22Rv1 (cell line): Measurements from ENCODE around the gene PLEKHA6.

Experiments
- ZFX ChIP-seq: fragments of 450-650 bp; IDR thresholded peaks from 2 replicates; pipeline ENCODE4 v1.6.1; 2017; ENCODE audit warnings: antibody characterized with exemption, borderline replicate concordance
- TF ChIP-seq, protein P1 (sequence below): fragments of 450-650 bp; IDR thresholded peaks from 2 replicates; pipeline ENCODE4 v1.5.1; 2017; ENCODE audit warnings: mild to moderate bottlenecking

DNA sequence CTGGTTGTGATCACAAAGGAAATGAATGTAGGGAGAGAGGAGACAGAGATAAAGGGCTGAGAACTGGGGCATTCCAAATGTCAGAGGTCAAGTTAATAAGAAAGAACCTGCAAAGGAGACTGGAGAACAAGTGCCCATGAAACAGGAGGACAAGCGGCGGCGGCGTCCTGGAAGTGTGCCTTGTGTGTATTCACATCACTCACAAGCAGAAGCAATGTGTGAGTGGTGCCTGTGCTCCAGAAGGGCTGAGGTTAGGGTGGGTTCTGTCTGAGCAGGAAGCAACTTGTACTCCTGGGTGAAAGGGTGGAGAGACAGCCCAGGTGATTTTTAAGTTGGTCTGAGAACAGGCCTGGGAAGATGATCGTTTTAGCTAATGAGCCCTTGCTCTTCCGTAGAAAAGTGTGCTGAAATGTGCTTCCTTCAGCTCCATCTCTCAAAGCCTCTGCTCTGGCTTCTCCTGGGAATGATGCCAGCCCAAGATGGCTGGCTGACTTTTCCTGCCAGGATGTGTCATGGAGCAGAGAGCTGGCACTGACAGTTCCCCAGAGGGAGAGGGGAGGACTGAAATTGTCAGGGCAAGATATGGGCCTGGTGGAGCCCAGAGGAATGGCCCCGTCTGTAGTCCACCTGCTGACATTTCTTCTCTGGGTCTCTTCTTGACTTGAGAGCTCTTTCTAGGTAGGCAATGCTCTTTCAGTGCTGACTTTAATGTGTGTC, 25.1 kb upstream of the PLEKHA6 start:
- TF ChIP-seq, protein P1, sequence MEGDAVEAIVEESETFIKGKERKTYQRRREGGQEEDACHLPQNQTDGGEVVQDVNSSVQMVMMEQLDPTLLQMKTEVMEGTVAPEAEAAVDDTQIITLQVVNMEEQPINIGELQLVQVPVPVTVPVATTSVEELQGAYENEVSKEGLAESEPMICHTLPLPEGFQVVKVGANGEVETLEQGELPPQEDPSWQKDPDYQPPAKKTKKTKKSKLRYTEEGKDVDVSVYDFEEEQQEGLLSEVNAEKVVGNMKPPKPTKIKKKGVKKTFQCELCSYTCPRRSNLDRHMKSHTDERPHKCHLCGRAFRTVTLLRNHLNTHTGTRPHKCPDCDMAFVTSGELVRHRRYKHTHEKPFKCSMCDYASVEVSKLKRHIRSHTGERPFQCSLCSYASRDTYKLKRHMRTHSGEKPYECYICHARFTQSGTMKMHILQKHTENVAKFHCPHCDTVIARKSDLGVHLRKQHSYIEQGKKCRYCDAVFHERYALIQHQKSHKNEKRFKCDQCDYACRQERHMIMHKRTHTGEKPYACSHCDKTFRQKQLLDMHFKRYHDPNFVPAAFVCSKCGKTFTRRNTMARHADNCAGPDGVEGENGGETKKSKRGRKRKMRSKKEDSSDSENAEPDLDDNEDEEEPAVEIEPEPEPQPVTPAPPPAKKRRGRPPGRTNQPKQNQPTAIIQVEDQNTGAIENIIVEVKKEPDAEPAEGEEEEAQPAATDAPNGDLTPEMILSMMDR: no peak
- no peak for TF ChIP-seq ZFX
